Stimulated activated CD8-positive, alpha-beta memory T cell treated with anti-CD3 and anti-CD28 coated beads, Interleukin-4, amount 100 ng/mL, for 48 hours (primary cell): Measurements from ENCODE around the gene GBE1.
"Not testable (repeated sequence)": the region's sequence is repeated elsewhere in the genome, so short reads cannot be mapped to it uniquely, and the experiment has no call there.

Experiments
- DNase-seq: peaks from one replicate; pipeline ENCODE4 v3.0.0-alpha.2; 2020

Gene GBE1

GRCh38 chr3:81516042-81516441 is 245.4 kb downstream of the GBE1 start:
- no peak for DNase-seq

- no peak for DNase-seq
These were observed 247.9 kb downstream of the GBE1 start for GRCh38 chr3:81513591-81513990.

DNA sequence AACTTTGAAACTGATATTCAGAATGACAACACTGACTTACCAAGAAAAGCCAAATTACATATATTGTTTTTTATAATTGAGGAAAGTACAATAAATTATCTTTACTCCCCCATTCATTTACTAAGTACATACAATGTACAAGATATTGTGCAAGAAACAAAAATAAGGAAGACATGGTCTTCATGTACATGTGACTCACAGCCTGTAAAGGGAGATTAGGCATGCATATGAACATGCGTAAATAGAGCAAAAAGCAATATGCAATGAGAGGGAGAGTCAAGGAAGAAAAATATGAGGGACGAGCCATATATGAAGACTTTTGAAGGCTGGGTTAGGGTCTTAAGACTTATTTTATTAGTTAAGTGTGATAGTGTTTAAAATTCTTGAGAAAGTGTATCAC is 258.4 kb downstream of the GBE1 start:
- no peak for DNase-seq

DNA sequence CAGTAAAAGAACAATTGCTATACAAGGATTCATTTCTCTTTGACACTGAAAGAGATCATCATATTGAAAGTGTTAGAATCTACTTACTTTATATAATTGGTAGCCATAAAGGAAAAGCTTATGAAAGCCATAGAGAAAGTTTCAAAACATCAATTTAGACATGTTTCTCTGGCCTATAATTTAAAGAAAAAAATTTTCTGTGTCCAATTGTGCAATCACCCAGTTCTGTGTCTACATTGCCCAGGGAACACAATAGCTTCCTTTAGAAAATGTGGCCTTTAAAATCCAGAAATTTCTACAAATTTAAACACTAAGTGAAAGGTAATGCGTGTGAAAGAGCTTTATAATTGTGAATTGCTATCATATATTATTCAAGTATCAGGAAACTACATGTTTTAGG is 259.2 kb downstream of the GBE1 start:
- DNase-seq = no peak

GRCh38 chr3:81500039-81500438 is 261.4 kb downstream of the GBE1 start:
- no peak for DNase-seq

DNA sequence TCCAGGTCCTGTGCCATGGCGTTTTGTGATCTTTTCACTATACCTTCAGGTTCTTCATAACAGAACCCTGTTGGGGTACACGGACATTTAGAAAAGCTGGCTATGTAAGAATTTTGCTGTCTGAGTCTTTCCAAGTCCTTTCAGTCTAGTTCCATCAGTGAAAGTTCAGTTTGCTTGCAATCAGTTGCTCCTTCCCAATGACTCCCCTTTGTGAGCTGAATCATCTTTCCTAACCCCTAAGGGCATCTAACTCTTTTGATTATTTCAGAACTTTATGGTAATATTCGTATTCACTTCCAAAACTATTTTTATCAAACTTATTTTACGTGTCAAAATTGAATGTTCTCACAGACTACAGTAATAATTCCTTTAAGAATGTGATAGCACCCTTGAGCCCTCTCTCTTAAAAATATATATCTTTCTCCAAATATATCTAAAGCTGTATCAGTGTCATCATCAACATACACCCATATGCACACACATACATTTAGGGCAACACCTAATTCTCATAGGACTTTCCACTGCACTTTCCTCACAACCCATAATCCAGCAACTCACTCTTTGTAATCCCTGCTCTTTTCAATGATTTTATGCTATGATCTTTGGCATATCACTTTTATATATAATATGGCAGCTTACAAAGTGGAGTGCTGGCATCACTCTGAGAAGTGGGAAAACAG is 263.7 kb downstream of the GBE1 start:
- no peak for DNase-seq

DNA sequence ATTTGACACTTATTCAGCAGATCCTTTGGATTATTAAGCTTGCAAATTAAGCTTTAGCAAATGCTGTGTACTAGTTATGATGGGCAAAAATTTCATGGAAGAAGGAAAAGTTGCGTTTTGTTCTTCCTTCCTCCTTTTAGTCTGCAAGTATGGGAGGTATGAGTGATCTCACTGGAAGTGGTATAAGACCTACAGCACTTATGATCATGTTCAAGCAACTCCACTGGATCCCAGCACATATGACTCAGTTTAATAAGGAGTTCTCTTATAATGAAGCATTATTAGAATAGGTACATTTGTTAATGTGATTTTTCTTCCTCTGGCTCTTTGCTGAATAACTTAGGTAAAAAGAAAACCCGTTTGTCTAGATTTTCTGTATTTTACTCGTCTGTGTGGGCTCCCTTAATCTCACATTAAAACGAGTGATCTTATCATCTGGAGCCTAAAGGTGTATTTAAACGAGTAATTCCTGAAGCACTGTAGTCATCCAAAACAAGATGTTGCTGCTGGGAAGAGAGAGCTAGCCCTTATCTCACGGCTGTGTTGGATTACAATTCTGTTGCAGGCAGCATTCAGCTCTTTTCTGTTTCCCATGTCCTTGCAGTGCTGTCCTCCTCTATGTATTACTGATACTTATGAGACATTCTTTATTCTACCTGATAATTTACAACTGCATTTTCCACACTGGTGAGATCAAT is 264.9 kb downstream of the GBE1 start:
- DNase-seq = no peak

- not testable (repeated sequence) for DNase-seq
These were observed 269.0 kb downstream of the GBE1 start for GRCh38 chr3:81492471-81492870.

GRCh38 chr3:81492040-81492439 is 269.4 kb downstream of the GBE1 start:
- DNase-seq = no peak

GRCh38 chr3:81490541-81491288 is 270.7 kb downstream of the GBE1 start:
- DNase-seq = peak; percentile 87

GRCh38 chr3:81485444-81485865 is 276.0 kb downstream of the GBE1 start:
- no peak for DNase-seq

DNA sequence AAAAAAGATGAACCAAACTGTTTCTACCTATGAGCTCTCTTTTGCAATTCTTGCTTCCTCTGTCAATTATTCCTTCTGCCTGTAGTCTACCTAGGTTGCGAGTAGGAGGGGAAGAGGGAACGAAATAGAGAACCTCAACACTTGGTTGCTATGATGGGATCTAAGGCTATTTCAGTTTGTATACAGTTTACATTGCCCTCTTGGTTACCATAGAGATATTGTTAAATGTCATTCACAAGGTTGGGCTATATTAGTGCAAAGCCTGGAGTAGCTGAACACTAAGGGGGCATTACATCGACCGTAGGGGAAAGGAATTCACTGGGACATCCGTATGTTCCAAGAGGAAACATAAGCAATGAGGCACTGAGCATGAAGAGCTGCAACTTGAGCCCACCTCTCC is 276.9 kb downstream of the GBE1 start:
- DNase-seq = no peak

DNA sequence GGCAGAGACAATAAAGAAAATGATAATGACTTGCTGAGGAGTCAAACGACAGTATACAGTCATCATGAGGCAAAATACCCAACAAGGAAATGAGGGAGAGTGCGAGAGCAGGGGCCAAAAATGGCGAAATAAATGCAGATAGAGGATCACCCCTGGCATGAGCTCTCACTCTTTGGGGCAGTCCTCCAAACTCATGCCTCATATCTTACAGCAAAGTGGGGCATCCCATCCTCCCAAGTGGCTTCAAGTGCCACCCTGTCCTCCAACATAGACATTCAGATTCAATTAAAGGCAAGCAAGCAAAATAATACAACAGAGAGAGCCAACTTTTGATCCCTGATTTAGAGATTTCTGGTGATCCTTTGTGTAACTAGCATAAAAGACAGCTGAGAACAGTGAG is 278.4 kb downstream of the GBE1 start:
- no peak for DNase-seq

DNA sequence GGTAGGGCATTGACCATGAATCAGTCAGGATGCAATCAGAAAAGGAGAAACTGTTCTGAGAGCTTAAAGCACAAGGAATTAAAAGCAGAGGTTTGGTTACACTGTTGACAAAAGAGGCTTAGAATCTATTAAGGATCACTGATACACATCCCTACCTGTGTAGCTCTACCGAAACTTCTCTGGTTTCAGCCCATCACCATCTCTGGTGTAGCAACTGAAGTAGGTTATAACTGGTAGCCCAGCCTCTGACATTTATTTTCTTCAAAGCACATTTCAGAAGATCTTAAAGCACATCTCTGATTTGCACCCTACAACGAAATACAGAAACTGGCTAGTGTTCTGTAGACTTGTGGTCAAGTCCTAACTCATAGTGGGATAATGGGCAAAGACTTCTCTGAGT is 283.7 kb downstream of the GBE1 start:
- no peak for DNase-seq

DNA sequence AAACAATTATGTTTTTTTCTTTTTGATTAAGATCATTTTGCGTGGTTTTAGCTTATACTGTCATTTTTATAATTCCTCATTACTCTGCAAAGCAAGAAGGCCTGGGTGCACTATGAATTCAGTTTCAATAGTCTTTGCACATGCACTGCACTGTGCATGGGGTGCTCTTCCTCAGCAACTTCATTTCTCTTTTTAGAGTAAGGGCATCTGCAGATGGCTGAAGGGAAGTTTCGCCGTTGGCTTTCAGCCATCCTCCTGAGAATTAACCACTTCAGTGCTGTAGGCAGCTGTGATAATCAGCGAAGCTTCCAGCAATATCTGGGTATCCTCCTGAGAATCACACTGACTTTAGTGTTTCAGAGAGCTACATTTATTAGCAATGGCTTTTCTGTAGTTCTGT is 284.8 kb downstream of the GBE1 start:
- DNase-seq = no peak

GRCh38 chr3:81472600-81473362 is 288.7 kb downstream of the GBE1 start:
- no peak for DNase-seq

- DNase-seq = no peak
These were observed 290.7 kb downstream of the GBE1 start for GRCh38 chr3:81470524-81471278.

DNA sequence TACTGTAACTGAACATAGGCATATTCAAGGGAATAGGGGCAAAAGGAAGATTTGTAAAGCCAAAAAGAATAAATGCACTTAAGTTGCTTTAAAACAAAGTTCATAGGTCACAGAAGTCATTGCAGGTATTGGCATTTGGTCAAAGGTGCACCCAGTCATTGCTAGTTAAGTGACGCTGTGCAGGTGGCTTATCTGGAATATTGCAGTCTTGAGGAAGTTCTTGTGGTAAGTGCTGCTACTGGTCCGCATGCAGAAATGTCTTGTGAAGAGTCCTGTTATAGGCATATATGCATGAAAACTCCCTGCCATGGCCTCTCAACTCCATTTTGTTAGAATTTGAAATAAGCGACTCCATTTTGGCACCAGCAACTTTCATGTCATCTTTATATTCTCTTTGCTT is 293.1 kb downstream of the GBE1 start:
- no peak for DNase-seq

- no peak for DNase-seq
These were observed 295.3 kb downstream of the GBE1 start for GRCh38 chr3:81466201-81466560.

GRCh38 chr3:81465510-81466200 is 295.8 kb downstream of the GBE1 start:
- DNase-seq = no peak

DNA sequence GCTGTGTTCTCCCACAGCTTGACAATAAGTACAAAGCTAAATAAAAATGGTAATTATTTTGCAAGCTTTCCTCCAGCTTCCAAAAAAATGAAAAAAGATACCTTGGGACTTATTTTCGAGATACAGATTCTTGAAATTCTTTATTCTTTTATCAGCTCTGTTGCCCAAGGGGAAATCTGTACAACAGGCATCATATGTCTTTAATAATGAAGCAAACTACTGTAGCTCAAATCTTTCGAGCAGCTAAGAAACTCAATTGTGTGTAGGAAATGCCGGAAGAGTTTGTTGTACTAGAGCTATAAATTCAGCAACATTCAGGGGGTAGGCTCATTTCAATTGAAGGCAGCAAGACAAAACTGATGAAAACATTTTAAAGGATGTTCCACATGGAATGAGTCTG is 297.7 kb downstream of the GBE1 start:
- no peak for DNase-seq

DNA sequence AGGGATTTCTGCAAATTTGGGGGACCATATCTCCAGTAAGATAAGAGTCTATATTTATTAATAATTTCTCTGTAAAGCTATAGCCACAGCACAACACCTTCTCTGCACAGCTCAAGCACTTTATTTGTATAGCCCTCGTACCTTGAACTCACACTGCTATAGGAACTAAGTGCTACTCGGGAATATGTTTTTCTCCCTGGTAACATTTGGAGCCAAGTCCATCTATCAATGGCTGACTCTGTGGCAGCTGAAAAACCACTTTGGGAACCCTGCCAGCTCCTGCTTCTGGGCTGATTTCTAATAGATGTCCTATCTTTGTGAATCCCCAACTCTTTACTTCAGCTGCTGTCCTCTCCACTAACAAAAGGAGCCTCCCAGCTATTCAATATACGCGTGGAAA is 298.5 kb downstream of the GBE1 start:
- no peak for DNase-seq
